GM23338 (cell line): ENCODE results near the gene PSMG4. TPM values are rescaled to one million over a fixed set of nuclear protein-coding genes. Genes with fewer than 3 reads are reported as not detected.

ENCODE experiments used
- ATAC-seq: fragments of 200-7000 bp; cut with Tn5 transposase; 3 replicates; pipeline ENCODE4 v1.9.1; 2020
- DNase-seq: peaks from one replicate; pipeline ENCODE4 v3.0.0-alpha.2; 2015; ENCODE audit warnings: low spot score
- H2AFZ ChIP-seq: fragments of 200-600 bp; sonication (generic); 2 replicates; pipeline ENCODE4 v1.8.0; 2016; ENCODE audit warnings: antibody characterized with exemption, mild to moderate bottlenecking, moderate library complexity
- H3F3A ChIP-seq: fragments of 200-600 bp; sonication (generic); replicated peaks from 2 replicates; pipeline ENCODE4 v1.8.0; 2017; ENCODE audit warnings: antibody characterized with exemption, mixed run types, low read depth
- H3K27ac ChIP-seq: fragments of 200-600 bp; sonication (generic); 2 replicates; pipeline ENCODE4 v1.6.1; 2016; ENCODE audit warnings: low read depth
- H3K27me3 ChIP-seq: fragments of 200-600 bp; sonication (generic); 2 replicates; pipeline ENCODE4 v1.8.0; 2016; ENCODE audit warnings: mild to moderate bottlenecking, mixed run types, moderate library complexity; ENCODE audit not compliant: insufficient read depth
- H3K36me3 ChIP-seq: fragments of 200-600 bp; sonication (generic); 2 replicates; pipeline ENCODE4 v1.8.0; 2016; ENCODE audit warnings: mild to moderate bottlenecking; ENCODE audit not compliant: insufficient read depth
- H3K4me1 ChIP-seq: fragments of 200-600 bp; sonication (generic); 2 replicates; pipeline ENCODE4 v1.8.0; 2016; ENCODE audit warnings: mild to moderate bottlenecking, moderate library complexity; ENCODE audit not compliant: insufficient read depth
- H3K4me2 ChIP-seq: fragments of 200-600 bp; sonication (generic); 2 replicates; pipeline ENCODE4 v1.7.1; 2017; ENCODE audit warnings: mixed run types
- H3K4me3 ChIP-seq: fragments of 200-600 bp; sonication (generic); 2 replicates; pipeline ENCODE4 v1.6.1; 2016; ENCODE audit warnings: mixed run types
- H3K79me2 ChIP-seq: fragments of 200-600 bp; sonication (generic); replicated peaks from 2 replicates; pipeline ENCODE4 v1.8.0; 2017; ENCODE audit warnings: mild to moderate bottlenecking; ENCODE audit not compliant: insufficient read depth
- H3K9me2 ChIP-seq: fragments of 200-600 bp; sonication (generic); 2 replicates; pipeline ENCODE4 v1.8.0; 2017; ENCODE audit not compliant: insufficient read depth
- H4K20me1 ChIP-seq: fragments of 200-600 bp; sonication (generic); replicated peaks from 2 replicates; pipeline ENCODE4 v1.8.0; 2017; ENCODE audit warnings: mild to moderate bottlenecking; ENCODE audit not compliant: insufficient read depth
- H3K27ac Mint-ChIP-seq: 2 replicates; pipeline ENCODE4 v1.8.0; 2020; ENCODE audit warnings: inconsistent platforms, mild to moderate bottlenecking, moderate library complexity, mixed read lengths
- H3K27me3 Mint-ChIP-seq: 3 replicates; pipeline ENCODE4 v1.8.0; 2022; ENCODE audit warnings: low read depth, mild to moderate bottlenecking, moderate library complexity, mixed read lengths, inconsistent platforms; ENCODE audit not compliant: insufficient read depth, poor library complexity
- H3K36me3 Mint-ChIP-seq: 3 replicates; pipeline ENCODE4 v1.8.0; 2021; ENCODE audit warnings: low read depth, mild to moderate bottlenecking, inconsistent platforms, moderate library complexity, mixed read lengths
- H3K4me1 Mint-ChIP-seq: 3 replicates; pipeline ENCODE4 v1.8.0; 2020; ENCODE audit warnings: mild to moderate bottlenecking, inconsistent platforms, mixed read lengths
- H3K4me3 Mint-ChIP-seq: 3 replicates; pipeline ENCODE4 v1.8.0; 2021; ENCODE audit warnings: moderate library complexity, mild to moderate bottlenecking, inconsistent platforms, mixed read lengths
- H3K9me3 Mint-ChIP-seq: 3 replicates; pipeline ENCODE4 v1.8.0; 2020; ENCODE audit warnings: moderate library complexity, mild to moderate bottlenecking, inconsistent platforms, mixed read lengths
- CREB1 ChIP-seq: fragments of 250-450 bp; sonication (Bioruptor Pico); IDR thresholded peaks from 2 replicates; pipeline ENCODE4 v1.5.0; 2020; ENCODE audit warnings: low read depth, mild to moderate bottlenecking, moderate library complexity
- CTCF ChIP-seq, 2 experiments: fragments of 200-600 bp in 1 of 2; sonication (generic) in 1 of 2; conservative IDR thresholded peaks; 2 replicates each; pipeline versions ENCODE4 v1.5.1 to v1.6.1; 2016 to 2017; ENCODE audit warnings: antibody characterized with exemption in 2 of 2, low read depth in 2 of 2, mild to moderate bottlenecking in 2 of 2, moderate library complexity in 1 of 2
- ETS1 ChIP-seq: IDR thresholded peaks from 2 replicates; pipeline ENCODE4 v1.6.1; 2016; ENCODE audit warnings: antibody characterized with exemption
- EZH2 ChIP-seq: fragments of 200-600 bp; sonication (generic); IDR thresholded peaks from one replicate; pipeline ENCODE4 v1.8.0; 2017; ENCODE audit warnings: antibody characterized with exemption, mild to moderate bottlenecking, low read depth; ENCODE audit not compliant: unreplicated experiment
- EZH2phosphoT487 ChIP-seq: fragments of 200-600 bp; sonication (generic); IDR thresholded peaks from one replicate; pipeline ENCODE4 v1.8.1; 2018; ENCODE audit warnings: antibody characterized with exemption; ENCODE audit not compliant: unreplicated experiment
- JUNB ChIP-seq: IDR thresholded peaks from one replicate; pipeline ENCODE4 v1.6.1; 2016; ENCODE audit warnings: antibody characterized with exemption; ENCODE audit not compliant: unreplicated experiment
- NANOG ChIP-seq: IDR thresholded peaks from 2 replicates; pipeline ENCODE4 v1.6.1; 2016; ENCODE audit warnings: antibody characterized with exemption, borderline replicate concordance
- POLR2AphosphoS5 ChIP-seq: IDR thresholded peaks from 2 replicates; pipeline ENCODE4 v1.6.1; 2016; ENCODE audit warnings: antibody characterized with exemption, low read depth
- STAT1 ChIP-seq: IDR thresholded peaks from one replicate; pipeline ENCODE4 v1.6.1; 2016; ENCODE audit warnings: antibody characterized with exemption; ENCODE audit not compliant: unreplicated experiment
- ZNF114 ChIP-seq: fragments of 250-450 bp; sonication (Bioruptor Pico); IDR thresholded peaks from 2 replicates; pipeline ENCODE4 v1.5.0; 2020; ENCODE audit warnings: mild to moderate bottlenecking, moderate library complexity
- ZNF331 ChIP-seq: fragments of 250-450 bp; sonication (Bioruptor Pico); IDR thresholded peaks from 2 replicates; pipeline ENCODE4 v1.5.0; 2020; ENCODE audit warnings: low read depth, mild to moderate bottlenecking, moderate library complexity
- ZNF462 ChIP-seq: fragments of 250-450 bp; sonication (Bioruptor Pico); IDR thresholded peaks from 2 replicates; pipeline ENCODE4 v1.5.0; 2020; ENCODE audit warnings: mild to moderate bottlenecking, moderate library complexity
- polyA plus RNA-seq: library from polyadenylated mRNA; unstranded; fragments of >200 nt; fragmentation: Nextera tagmentation; extraction: Ambion mirVana; gene quantifications from 2 replicates; pipeline ENCODE4 v1.2.1, GENCODE V29; 2016
- total RNA-seq: library from RNA; depleted of rRNA; stranded (reverse); fragments of >200 nt; shearing (Covaris generic); gene quantifications from 2 replicates; pipeline ENCODE4 v1.2.3, GENCODE V29; 2014

The PSMG4 gene
- total and polyA plus RNA-seq, 2 experiments from 2014 or later: 37.2 to 168 TPM

- ATAC-seq: no peak
- peaks cover 13% of the 10 kb centered on the region for H3K27me3 Mint-ChIP-seq
- Histone ChIP-seq H2AFZ (no peak overlapping the region), H3K27ac (0 out of 2 replicates have a peak overlapping the region, but pooled peaks have one; percentile 63), H3F3A (0 out of 2 replicates have a peak, but pooled peaks cover 10% of the 10 kb centered on the region), H3K4me3 (no peak overlapping the region), H3K36me3 (peaks cover 18% of the 10 kb centered on the region), H3K4me2 (no peak overlapping the region), H3K4me1 (no peaks in the 10 kb centered on the region; the same call in 1 of the 2 replicates), H3K27me3 (no peaks in the 10 kb centered on the region), H3K79me2 (peaks cover 38% of the 10 kb centered on the region), H4K20me1 (peaks cover 29% of the 10 kb centered on the region), H3K9me2 (no peaks in the 10 kb centered on the region)
- H3K4me1 Mint-ChIP-seq: peaks cover 11% of the 10 kb centered on the region
- H3K36me3 Mint-ChIP-seq: peaks cover 80% of the 10 kb centered on the region
- no peak for DNase-seq
- H3K9me3 Mint-ChIP-seq: no peaks in the 10 kb centered on the region; the same call in 2 of the 3 replicates
- H3K4me3 Mint-ChIP-seq: no peak overlapping the region
- H3K27ac Mint-ChIP-seq: peak overlapping the region; percentile 44; the same call in 1 of the 2 replicates
- TF ChIP-seq STAT1: no peak
- TF ChIP-seq JUNB: no peak
- no peak for TF ChIP-seq CREB1 (CRISPR knock-in tag)
- no peak for TF ChIP-seq ZNF114 (CRISPR knock-in tag)
- TF ChIP-seq POLR2AphosphoS5: no peak
Measured at GRCh38 chr6:3269281-3269975, 10.7 kb downstream of the PSMG4 start.

GRCh38 chr6:3270258-3270657 is 11.5 kb downstream of the PSMG4 start:
- Mint-ChIP-seq H3K36me3 (peaks cover 72% of the 10 kb centered on the region), H3K4me3 (no peak overlapping the region), H3K27ac (no peak overlapping the region), H3K9me3 (no peaks in the 10 kb centered on the region; the same call in 2 of the 3 replicates), H3K27me3 (peaks cover 13% of the 10 kb centered on the region), H3K4me1 (peaks cover 11% of the 10 kb centered on the region)
- peaks cover 18% of the 10 kb centered on the region for H3K36me3 ChIP-seq
- H2AFZ ChIP-seq: no peak overlapping the region
- DNase-seq: no peak
- H3K9me2 ChIP-seq: no peaks in the 10 kb centered on the region
- peaks cover 29% of the 10 kb centered on the region for H4K20me1 ChIP-seq
- 0 out of 2 replicates have a peak, but pooled peaks cover 10% of the 10 kb centered on the region for H3F3A ChIP-seq
- H3K4me2 ChIP-seq: no peak overlapping the region
- H3K27ac ChIP-seq: no peak overlapping the region
- no peak for ATAC-seq
- peaks cover 32% of the 10 kb centered on the region; the same call in 1 of the 2 replicates for H3K79me2 ChIP-seq
- H3K4me3 ChIP-seq: no peak overlapping the region
- no peaks in the 10 kb centered on the region for H3K27me3 ChIP-seq
- H3K4me1 ChIP-seq: no peaks in the 10 kb centered on the region
- no peak for TF ChIP-seq NANOG
- TF ChIP-seq JUNB: no peak
- TF ChIP-seq ZNF331 (CRISPR knock-in tag): no peak
- no peak for TF ChIP-seq EZH2phosphoT487
- TF ChIP-seq ZNF114 (CRISPR knock-in tag): no peak
- no peak for TF ChIP-seq CTCF (conservative IDR thresholded peaks at IDR 0.05; ENCODE audit: low read depth in 2 of 2)
- no peak for TF ChIP-seq EZH2
- no peak for TF ChIP-seq ETS1
- TF ChIP-seq ZNF462 (CRISPR knock-in tag): no peak
- TF ChIP-seq POLR2AphosphoS5: no peak
